ENCODE data around the gene SARS1.

SARS1 gene

DNA sequence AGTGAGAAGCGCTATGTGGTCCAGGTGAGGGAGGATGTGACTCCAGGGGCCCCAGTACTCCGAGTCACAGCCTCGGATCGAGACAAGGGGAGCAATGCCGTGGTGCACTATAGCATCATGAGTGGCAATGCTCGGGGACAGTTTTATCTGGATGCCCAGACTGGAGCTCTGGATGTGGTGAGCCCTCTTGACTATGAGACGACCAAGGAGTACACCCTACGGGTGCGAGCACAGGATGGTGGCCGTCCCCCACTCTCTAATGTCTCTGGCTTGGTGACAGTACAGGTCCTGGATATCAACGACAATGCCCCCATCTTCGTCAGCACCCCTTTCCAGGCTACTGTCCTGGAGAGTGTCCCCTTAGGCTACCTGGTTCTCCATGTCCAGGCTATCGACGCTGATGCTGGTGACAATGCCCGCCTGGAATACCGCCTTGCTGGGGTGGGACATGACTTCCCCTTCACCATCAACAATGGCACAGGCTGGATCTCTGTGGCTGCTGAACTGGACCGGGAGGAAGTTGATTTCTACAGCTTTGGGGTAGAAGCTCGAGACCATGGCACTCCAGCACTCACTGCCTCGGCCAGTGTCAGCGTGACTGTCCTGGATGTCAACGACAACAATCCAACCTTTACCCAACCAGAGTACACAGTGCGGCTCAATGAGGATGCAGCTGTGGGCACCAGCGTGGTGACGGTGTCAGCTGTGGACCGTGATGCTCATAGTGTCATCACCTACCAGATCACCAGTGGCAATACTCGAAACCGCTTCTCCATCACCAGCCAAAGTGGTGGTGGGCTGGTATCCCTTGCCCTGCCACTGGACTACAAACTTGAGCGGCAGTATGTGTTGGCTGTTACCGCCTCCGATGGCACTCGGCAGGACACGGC lies 37.8 kb downstream of the SARS1 start:
- no peak for FAIRE-seq

GRCh38 chr1:109252167-109252892 lies 38.6 kb downstream of the SARS1 start:
- no peak for FAIRE-seq

DNA sequence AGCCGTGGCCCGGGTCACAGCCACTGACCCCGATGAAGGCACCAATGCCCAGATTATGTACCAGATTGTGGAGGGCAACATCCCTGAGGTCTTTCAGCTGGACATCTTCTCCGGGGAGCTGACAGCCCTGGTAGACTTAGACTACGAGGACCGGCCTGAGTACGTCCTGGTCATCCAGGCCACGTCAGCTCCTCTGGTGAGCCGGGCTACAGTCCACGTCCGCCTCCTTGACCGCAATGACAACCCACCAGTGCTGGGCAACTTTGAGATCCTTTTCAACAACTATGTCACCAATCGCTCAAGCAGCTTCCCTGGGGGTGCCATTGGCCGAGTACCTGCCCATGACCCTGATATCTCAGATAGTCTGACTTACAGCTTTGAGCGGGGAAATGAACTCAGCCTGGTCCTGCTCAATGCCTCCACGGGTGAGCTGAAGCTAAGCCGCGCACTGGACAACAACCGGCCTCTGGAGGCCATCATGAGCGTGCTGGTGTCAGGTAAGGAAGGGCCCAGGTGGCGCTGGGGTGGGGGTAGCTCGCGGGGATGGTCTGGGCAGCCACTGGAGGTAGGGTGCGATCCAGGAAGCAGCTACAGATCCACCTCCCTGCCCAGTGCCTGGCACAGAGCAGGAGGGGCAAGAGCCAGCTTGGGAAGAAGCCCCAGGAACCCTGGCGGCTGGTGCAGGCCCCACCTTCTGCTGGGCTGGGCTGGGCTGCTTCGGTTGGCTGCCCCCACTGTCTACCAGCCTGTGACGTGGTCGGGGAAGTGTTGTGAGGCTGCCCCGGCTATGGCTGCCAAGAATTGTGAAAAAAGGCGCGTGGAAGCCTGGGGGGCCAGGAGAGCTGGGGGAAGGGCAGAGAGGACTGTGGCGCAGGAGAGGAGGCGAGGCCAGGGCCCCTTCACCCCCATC lies 39.4 kb downstream of the SARS1 start:
- no peak for FAIRE-seq

GRCh38 chr1:109253803-109254620 lies 40.3 kb downstream of the SARS1 start:
- no peak for FAIRE-seq

DNA sequence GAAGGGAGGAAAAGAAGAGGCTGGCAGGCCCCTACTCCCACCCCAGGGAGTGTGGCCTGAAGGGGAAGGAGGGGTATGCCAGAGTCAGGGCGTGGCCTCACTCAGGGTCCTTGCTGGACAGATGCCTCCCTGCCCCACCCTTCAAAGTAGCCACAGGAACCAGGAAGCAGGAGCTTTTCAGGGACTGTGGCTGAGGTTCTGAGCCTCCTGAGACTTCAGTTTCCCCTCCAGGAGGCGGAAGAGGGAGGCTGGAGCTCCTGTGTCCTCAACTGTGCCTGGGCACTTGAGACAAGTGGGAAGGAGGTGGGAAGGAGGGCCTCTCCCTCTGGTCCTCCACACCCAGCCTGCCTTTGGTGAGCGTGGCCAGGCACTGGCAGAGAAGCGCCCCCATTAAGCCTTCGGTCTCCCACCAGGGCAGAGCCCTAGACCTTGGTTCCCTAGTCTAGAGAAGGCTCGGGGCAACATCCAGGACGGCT lies 40.9 kb downstream of the SARS1 start:
- FAIRE-seq = no peak

- FAIRE-seq = no peak
Measured at GRCh38 chr1:109255097-109255651, 41.5 kb downstream of the SARS1 start.

- FAIRE-seq = no peak
Measured at GRCh38 chr1:109255678-109256077, 42.0 kb downstream of the SARS1 start.

DNA sequence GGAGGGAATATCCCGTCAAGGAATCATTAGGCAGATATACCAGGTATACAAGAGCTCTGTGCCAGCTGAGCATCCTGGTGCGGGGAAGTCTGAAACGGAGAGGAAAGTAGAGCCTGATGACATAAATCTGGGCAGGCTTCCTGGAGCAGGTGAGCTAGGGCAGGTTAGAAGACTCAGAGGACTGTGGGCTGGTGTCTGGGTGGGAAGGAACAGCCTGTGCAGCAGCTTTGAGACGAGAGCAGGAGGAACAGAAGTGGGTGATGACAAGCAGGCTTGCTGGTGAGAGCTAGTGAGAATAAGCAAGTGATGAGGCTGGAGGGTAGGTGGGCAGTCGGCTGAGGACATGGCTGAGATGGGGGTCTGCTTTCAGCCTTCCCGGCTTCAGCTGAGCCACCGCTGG lies 42.4 kb downstream of the SARS1 start:
- FAIRE-seq = no peak

DNA sequence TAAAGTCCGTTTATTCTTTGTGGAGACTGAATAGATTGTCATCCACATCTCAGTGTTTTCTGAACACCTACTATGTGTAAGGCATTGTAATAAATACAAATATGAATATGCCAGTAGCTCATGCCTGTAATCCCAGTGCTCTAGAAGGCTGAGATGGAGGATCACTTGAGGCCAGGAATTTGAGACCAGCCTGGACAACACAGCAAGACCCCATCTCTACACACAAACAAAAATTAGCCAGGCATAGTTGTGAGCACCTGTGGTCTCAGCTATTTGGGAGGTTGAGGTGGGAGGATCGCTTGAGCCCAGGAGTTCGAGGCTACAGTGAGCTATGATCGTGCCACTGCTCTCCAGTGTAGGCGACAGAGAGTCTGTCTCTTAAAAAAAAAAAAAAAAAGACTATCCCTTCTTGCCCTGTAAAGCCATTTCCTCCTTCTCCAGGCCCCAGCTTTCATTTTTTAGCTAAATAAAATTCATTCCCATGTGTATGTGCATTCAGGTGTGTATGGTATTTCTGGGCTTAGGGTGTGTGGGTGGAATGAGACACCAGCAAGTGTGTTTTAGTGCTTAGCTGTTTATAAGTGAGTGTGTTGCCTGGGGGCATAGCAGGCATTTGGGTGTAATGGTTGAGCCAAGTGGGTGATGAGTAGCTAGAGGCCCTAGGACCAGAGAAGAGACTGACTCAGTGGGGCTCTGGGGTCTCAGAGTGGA lies 43.4 kb downstream of the SARS1 start:
- FAIRE-seq = no peak

DNA sequence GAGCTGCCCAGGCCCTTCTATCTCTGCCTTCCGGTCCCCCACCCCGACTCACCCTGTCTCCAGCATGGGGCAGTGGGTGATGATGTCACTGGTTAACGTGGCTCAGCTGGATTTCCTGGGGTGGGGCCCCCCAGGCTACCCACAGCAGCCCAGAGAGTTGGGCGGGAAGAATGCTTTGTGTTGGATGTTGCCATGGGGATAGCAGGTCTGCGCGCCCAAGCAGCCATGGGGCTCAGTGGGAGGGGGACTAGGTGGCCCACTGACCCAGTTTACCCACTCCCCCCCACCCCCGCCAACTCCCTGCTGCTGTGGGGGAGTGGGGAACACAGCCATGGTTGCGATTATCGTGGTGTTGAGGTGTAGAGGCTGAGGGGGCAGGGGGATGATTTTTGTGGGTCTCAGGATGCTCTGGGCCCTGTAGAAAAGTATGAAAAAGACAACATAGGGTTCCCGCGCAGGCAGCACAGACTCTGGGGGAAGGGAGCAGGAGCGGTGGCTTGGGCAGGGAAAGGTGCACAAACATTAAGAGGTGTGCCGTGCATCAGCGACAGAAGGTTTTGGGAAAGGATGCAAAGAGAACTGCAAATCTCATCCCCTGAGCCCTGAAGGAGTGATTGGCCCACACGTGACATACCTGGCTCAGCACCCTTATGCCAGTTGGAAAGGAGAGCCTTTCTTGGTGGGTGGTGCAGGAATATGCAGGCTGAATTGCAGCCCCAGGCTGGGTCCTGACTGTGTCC lies 44.1 kb downstream of the SARS1 start:
- no peak for FAIRE-seq

DNA sequence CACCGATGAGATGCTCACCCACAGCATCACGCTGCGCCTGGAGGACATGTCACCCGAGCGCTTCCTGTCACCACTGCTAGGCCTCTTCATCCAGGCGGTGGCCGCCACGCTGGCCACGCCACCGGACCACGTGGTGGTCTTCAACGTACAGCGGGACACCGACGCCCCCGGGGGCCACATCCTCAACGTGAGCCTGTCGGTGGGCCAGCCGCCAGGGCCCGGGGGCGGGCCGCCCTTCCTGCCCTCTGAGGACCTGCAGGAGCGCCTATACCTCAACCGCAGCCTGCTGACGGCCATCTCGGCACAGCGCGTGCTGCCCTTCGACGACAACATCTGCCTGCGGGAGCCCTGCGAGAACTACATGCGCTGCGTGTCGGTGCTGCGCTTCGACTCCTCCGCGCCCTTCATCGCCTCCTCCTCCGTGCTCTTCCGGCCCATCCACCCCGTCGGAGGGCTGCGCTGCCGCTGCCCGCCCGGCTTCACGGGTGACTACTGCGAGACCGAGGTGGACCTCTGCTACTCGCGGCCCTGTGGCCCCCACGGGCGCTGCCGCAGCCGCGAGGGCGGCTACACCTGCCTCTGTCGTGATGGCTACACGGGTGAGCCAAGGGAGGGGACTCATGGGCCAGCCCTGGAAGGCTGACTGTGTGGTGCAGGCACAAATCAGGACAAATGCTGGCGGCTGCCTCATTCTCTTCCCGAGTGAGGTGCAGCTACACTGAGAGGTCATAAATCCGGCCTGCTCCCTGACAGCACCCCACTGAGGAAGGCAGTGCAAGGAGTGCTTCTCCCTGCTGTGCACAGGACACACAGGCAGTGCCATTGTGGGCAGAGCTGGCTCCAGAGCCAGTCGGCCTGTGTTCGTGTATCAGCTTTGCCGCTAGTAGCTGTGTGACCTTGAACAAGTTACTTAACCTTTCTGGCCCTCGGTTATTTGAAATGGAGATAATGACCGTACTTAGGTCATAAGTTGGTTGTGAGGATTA lies 45.1 kb downstream of the SARS1 start:
- no peak for FAIRE-seq

DNA sequence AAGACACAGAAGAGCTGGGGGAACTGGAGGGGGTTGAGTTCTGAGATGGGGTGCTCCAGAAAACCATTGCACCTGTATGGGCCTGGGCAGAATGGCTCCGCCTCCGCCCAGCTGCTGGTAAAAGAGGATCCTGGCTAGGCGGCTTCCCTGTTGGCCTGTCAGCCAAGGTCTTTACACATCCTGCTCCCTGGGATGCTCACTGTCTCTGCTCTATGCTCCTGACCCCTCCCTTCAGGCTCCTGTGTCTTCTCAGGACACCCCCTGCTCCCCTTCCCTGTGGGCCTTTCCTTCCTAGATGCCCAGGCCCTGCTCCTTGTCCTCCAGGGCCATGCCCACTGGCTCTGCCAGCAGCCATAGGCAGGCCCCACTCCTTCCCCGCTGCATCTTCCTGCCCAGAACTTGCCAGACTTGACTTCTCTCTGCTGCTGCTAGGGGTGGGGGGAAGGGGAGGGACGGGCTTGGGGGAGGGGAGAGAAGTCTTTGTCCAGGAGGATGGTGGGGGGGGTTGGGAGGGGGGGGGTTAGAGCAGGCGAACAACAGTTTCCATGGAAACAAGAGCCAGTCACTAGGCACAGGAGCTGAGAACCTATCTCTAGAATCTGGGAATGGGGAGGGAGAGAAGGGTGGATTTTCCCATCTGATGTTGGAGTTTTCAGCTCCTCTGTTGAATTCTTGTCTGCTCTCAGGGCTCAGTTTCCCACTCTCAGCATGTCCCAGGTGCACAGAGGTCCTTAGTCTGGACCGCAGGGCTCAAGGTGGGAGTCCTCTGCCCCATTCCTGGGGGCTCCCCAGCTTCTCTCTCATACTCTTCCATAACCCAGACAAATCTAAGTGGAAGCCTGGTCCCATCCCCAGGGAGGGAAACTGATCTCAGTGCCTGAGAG lies 46.2 kb downstream of the SARS1 start:
- no peak for FAIRE-seq

GRCh38 chr1:109261006-109261405 lies 47.3 kb downstream of the SARS1 start:
- no peak for FAIRE-seq

GRCh38 chr1:109261578-109261977 lies 47.9 kb downstream of the SARS1 start:
- no peak for FAIRE-seq

- no peak for FAIRE-seq
Measured at GRCh38 chr1:109262231-109263055, 48.7 kb downstream of the SARS1 start.

DNA sequence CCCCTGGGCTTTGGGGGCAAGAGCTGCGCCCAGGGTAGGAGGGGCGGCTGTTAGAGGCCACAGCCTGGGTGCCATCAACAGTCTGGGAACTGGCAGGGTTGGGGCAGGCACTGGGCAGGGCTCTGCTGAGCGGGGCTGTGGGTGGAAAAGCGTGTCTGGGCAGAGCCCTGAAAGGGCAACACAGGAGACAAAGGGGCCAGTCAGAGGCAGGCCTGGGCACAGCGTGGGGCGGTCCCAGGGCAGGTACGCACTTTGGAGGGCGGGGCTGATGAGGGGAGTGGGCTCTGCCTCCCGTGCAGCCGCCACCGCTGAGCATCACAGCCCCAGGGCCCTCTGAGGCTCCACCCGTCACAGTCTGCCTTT lies 49.5 kb downstream of the SARS1 start:
- FAIRE-seq = no peak
